PC-3 (cell line): ENCODE data around the gene FSTL4.

ENCODE experiments used
- EZH2 ChIP-seq: fragments of 300-600 bp; sonication (generic); IDR thresholded peaks from one replicate; pipeline ENCODE4 v1.6.1; 2017; ENCODE audit warnings: antibody characterized with exemption, mild to moderate bottlenecking, low read length; ENCODE audit not compliant: unreplicated experiment
- EZH2phosphoT487 ChIP-seq: fragments of 300-600 bp; sonication (generic); IDR thresholded peaks from 2 replicates; pipeline ENCODE4 v1.6.1; 2018; ENCODE audit warnings: mild to moderate bottlenecking, antibody characterized with exemption, low read length, borderline replicate concordance
- TF ChIP-seq, protein P1 (sequence below): fragments of 300-600 bp; sonication (generic); conservative IDR thresholded peaks from 2 replicates; pipeline ENCODE4 v1.5.1; 2017; ENCODE audit warnings: antibody characterized with exemption, low read depth, mild to moderate bottlenecking, low read length

DNA sequence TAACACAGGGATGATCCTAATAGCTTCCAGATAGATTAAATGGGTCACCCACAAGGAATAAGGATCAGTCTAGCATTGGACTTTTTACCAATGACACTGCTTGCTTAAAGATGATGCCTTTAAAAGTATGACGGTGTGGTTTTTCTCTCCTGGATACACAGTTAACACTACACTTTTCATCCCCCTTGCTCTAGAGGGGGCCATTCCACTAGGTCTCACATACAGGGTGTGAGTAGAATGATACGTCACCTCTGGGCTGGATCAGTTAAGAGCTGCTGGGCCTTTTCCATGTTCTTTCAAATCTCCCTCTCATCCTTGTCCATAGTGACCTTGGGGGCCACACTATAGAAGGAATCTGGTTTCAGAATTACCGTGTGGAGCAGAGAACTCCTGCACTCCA is 140.6 kb downstream of the FSTL4 start:
- TF ChIP-seq, protein P1, sequence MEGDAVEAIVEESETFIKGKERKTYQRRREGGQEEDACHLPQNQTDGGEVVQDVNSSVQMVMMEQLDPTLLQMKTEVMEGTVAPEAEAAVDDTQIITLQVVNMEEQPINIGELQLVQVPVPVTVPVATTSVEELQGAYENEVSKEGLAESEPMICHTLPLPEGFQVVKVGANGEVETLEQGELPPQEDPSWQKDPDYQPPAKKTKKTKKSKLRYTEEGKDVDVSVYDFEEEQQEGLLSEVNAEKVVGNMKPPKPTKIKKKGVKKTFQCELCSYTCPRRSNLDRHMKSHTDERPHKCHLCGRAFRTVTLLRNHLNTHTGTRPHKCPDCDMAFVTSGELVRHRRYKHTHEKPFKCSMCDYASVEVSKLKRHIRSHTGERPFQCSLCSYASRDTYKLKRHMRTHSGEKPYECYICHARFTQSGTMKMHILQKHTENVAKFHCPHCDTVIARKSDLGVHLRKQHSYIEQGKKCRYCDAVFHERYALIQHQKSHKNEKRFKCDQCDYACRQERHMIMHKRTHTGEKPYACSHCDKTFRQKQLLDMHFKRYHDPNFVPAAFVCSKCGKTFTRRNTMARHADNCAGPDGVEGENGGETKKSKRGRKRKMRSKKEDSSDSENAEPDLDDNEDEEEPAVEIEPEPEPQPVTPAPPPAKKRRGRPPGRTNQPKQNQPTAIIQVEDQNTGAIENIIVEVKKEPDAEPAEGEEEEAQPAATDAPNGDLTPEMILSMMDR: no peak
- TF ChIP-seq EZH2phosphoT487 (no peak), EZH2 (no peak)
